Inflammatory macrophage (primary cell): ENCODE results near the gene LRRC8C.

Experiments
- DNase-seq, 2 donors: peaks; one replicate each; pipeline ENCODE4 v3.0.0-alpha.2; 2020 to 2022

The LRRC8C gene

GRCh38 chr1:89671775-89672488 is 39.0 kb downstream of the LRRC8C start:
- DNase-seq = no peak

GRCh38 chr1:89672489-89673183 is 39.7 kb downstream of the LRRC8C start:
- no peak for DNase-seq

- DNase-seq = no peak
Observed at GRCh38 chr1:89673251-89673650, 40.3 kb downstream of the LRRC8C start.

- no peak for DNase-seq
Observed at GRCh38 chr1:89675677-89676076, 42.8 kb downstream of the LRRC8C start.

GRCh38 chr1:89681045-89681729 is 48.3 kb downstream of the LRRC8C start:
- peak in 1 of 2 donors; percentile 35 for DNase-seq

GRCh38 chr1:89682611-89683010 is 49.7 kb downstream of the LRRC8C start:
- no peak for DNase-seq

GRCh38 chr1:89685461-89685860 is 52.5 kb downstream of the LRRC8C start:
- no peak for DNase-seq

GRCh38 chr1:89686520-89686919 is 53.6 kb downstream of the LRRC8C start:
- no peak for DNase-seq

GRCh38 chr1:89687254-89687653 is 54.3 kb downstream of the LRRC8C start:
- no peak for DNase-seq

- no peak for DNase-seq
Observed at GRCh38 chr1:89688607-89689006, 55.7 kb downstream of the LRRC8C start.

GRCh38 chr1:89689234-89689633 is 56.3 kb downstream of the LRRC8C start:
- no peak for DNase-seq

GRCh38 chr1:89690595-89690994 is 57.7 kb downstream of the LRRC8C start:
- no peak for DNase-seq

GRCh38 chr1:89692601-89693521 is 59.9 kb downstream of the LRRC8C start:
- DNase-seq = peak; percentile 56 to 73

- no peak for DNase-seq
Observed at GRCh38 chr1:89695847-89696246, 62.9 kb downstream of the LRRC8C start.

- no peak for DNase-seq
Observed at GRCh38 chr1:89697383-89697782, 64.5 kb downstream of the LRRC8C start.

GRCh38 chr1:89698020-89698560 is 65.2 kb downstream of the LRRC8C start:
- no peak for DNase-seq

GRCh38 chr1:89698624-89699023 is 65.7 kb downstream of the LRRC8C start:
- no peak for DNase-seq

GRCh38 chr1:89699451-89699986 is 66.6 kb downstream of the LRRC8C start:
- DNase-seq = no peak

- no peak for DNase-seq
Observed at GRCh38 chr1:89701746-89702241, 68.9 kb downstream of the LRRC8C start.

GRCh38 chr1:89702520-89703045 is 69.7 kb downstream of the LRRC8C start:
- no peak for DNase-seq

GRCh38 chr1:89703469-89703868 is 70.5 kb downstream of the LRRC8C start:
- no peak for DNase-seq

GRCh38 chr1:89704014-89704413 is 71.1 kb downstream of the LRRC8C start:
- no peak for DNase-seq
